ENCODE measurements around the gene RELCH.
A peak's percentile ranks its signal among the peaks of the same experiment; 100 is the strongest.

The RELCH gene

DNA sequence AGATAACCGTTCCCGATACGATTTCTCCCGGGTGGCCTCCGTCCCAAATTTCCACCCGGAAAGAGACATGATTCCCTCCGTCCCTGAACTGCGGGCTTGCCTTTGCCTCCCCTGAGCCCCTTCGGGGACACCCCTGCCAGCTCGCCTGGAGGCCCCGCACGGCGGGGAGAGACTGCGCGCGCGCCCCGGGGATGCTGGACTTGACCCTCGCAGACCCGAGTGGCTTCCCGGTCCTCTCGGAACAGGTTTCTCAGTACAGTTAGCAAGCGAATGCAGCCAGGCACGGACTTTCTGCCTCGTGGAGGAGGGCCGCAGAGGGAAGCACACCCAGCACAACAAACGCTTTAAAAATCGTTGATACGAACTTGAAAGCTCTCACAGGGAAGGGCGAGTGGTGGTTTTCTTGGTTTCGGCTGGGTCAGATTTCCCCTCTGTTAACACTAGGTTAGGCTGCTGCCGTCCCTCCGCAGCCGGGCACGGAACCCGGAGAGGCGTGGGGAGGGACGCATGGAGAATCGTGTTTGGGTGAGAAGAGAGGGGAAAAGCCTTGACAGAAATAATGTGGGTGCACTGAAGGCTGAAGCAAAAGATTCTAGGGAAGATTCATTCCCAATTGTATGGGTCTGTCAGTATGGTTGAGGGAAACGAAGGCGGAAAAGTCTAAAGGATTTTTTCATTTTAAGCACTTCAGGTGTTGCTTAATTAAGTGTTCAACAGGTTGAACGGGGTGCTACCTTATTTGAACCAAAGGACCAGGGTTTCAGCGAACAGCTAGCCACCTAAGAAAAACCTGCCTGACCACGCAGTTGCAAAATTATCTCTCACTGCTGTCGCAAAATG, 139.0 kb downstream of the RELCH start:
- DNase-seq: no peak

DNA sequence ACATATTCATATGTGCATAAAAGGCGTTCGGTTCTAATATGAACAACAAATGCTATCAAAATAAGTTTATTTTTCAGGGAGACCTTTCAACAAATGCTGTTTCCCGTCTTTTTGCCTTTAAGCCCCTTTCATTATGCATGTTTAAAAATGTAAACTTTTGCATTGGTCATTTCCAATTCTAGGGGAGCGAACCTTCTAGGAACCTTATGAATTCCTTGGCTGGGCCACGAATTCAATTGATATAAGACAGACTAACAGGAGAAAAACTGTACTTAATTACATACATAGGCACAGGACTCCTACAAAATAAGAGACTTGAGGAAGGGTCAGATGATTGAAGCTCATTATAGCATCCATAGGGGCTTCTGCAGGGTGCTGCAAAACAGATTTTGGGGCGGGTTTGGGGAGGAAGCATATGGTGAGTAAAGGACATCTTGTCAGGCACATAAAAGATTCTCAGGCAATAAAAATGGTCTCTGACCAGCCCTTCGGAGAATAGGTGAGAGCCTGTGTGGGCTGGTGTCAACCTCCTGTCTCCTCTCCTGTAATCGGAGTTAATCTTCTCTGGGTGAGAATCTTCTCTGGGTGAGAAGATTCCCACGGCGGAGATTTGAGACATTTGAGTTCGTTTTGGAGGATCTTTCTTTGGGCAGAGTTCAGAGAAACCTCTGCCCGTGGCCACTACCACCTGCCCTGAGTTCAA, 139.7 kb downstream of the RELCH start:
- no peak for DNase-seq

DNA sequence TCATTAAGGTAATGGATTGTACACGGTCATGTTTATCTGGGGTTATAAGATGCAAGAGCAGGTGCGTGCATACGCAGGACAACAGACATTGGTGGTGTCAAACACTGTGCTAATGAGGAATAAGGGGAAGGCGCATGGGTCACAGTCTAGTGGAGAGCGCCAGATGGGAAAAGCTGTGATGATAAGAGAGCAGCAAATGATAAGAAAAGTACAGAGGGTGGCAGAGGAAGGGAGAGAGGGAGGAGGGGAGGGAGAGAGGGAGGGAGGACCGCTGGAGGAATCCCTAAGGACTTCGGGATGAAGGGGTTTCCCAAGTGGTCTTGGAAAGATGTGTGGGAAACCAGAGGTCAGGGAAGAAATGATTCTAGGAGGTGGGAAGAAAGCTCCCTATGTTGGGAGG, 140.9 kb downstream of the RELCH start:
- no peak for DNase-seq

- no peak for DNase-seq
These were observed 141.8 kb downstream of the RELCH start for GRCh38 chr18:62328586-62329525.

GRCh38 chr18:62329691-62330454, 142.8 kb downstream of the RELCH start:
- DNase-seq: peak; percentile 66

DNA sequence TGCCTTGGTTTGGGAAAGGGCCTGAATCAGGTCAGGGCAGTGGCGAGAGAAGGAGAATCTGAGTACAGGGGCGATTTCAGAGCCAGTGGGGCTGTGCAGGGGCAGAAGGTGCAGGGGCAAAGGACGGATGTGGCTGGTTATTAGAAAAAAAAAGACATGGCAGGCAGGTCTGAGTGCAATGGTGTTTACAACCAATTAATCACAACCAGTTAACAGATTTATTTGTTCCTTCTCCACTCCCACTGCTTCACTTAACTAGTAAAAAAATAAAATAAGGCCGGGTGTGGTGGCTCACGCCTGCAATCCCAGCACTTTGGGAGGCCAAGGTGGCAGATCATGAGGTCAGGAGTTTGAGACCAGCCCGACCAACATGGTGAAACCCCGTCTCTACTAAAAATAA, 143.6 kb downstream of the RELCH start:
- no peak for DNase-seq

- no peak for DNase-seq
These were observed 144.7 kb downstream of the RELCH start for GRCh38 chr18:62331581-62332356.

GRCh38 chr18:62332431-62332830, 145.4 kb downstream of the RELCH start:
- no peak for DNase-seq

DNA sequence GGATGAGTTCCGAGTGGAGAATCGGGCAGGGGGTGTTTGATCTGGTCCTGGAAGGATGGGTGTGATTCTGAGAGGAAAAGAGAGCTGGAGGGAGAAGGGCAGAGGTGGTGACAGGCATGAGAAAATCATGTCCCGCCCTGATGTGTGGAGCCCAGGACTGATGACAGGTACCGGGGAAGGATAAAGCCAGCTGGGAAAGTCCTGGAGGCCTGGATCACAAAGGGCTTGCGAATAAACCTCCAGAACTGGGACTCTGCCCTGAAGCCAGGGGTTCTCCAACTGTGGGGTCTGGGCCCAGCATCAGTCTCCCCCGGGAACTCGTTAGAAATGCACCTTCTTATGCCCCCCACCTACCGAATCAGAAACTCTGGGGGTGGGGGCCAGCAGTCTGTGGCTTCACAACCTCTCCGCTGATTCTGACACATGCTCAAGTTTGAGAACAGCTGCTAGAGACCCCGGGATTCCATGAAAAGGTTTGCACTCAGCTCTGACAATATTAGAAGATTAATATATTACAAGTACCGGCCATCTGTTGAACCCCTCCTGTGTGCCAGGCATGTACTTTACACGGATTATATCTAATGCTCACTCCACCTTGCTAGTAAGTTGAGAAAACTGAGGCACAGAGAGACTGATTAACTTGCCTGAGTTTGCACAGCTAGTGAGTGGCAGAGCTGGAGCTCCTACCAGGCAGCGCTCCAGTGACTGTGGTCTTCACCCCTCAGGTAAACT, 146.1 kb downstream of the RELCH start:
- no peak for DNase-seq

GRCh38 chr18:62334120-62334519, 147.1 kb downstream of the RELCH start:
- DNase-seq: no peak

- no peak for DNase-seq
These were observed 148.4 kb downstream of the RELCH start for GRCh38 chr18:62335494-62335893.

DNA sequence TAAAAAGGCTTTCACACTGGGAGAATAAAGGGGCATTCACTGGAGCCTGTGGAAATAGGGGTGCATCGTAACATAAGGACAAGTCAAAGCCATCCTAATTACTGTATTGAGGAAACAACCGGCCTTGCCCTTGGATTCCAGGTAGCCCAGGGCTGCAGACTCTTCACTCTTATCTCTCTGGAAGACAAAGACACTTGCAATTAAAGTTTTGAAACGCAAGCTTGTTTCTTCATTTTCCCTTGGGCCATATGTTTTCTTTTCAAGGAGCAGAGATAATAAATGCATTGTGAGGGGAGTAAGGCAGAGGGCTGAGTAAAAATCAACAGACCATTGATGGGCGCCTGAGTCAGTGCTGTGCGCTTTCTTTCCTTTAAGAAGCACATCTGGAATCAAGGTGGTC, 149.6 kb downstream of the RELCH start:
- DNase-seq: no peak

DNA sequence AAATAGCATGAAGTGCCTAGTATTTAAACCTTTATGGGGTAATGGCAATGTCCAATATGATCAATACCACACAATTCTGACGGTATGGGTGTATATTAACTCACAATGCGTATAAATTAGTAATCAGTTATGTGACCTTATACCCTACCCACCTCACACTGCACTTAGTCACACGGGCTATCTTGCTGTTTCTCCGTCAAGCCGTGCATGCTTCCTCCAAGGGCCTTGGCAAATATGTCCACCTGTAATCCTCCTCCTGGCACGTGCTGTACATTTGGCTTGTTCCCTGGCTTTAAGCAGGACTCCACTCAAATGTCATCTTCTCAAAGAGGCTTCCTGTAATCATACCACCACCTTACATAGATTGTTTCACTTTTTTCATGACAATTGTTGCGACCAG, 150.3 kb downstream of the RELCH start:
- no peak for DNase-seq

- no peak for DNase-seq
These were observed 151.5 kb downstream of the RELCH start for GRCh38 chr18:62338446-62339105.

GRCh38 chr18:62339106-62339988, 152.3 kb downstream of the RELCH start:
- DNase-seq: peak; percentile 75

GRCh38 chr18:62340996-62341395, 153.9 kb downstream of the RELCH start:
- no peak for DNase-seq

DNA sequence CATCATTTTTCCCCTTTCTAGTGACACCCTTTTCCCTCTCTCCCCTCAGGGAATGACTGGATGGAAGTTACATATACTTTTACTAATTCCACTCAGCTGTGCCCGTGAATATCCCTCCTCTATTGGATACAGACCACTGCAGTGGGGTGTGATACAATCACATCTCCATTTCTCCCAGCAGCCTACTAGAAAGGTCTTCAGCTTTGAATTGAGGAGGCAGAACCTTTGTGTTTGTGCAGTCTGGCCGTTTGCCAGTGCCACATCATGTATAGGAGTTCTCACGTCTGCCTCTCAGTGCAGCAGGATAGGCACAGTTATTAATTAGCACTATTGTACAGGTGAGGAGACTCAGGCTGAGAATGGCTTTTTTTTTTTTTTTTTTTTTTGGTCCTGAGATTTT, 154.4 kb downstream of the RELCH start:
- no peak for DNase-seq

DNA sequence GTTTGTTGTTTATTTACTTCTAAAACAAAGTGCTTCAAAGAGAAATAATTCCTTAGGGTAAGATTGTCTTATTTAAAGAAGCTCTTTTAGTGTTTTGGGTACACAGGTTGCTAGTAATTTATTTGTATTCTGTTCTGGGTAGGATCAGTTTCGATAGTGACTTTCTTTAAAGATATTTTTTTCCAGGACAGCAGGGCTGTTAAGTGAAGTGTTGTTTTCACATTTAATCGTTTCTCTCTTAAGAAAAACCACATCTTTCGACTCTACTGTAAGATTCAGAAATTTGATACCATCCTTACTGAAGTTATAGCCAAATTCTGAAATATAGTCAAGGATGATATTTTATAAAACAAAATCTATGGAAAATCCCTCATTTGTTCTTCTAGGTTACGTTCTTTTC, 155.8 kb downstream of the RELCH start:
- DNase-seq: no peak

DNA sequence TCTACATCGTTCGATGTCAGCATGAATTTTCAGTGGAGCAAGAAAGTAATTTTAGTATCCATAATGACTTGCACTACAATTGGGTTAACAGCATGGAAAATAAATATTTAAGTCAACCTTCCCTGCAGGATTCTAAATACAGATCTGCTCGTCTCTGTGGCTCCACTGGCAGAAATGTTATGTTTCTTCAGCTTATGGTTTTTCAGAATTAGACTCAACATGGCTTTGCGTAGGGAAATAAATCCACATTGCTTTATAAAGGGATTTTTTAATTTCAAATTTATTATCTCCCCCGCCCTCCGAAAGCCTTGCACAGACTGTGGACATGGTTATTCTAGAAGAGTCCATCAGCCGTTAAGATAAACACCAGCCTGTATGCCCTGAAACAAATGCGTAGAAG, 156.3 kb downstream of the RELCH start:
- DNase-seq: no peak

Data from fibroblast of skin of right biceps (primary cell).